Skeletal muscle cell (primary cell): Measurements from ENCODE around the gene MBOAT7.
"Not testable (repeated sequence)": the region's sequence is repeated elsewhere in the genome, so short reads cannot be mapped to it uniquely, and the experiment has no call there.

Source experiments
- DNase-seq: peaks from one replicate; pipeline ENCODE4 v3.0.0-alpha.2; 2010; ENCODE audit warnings: low read depth
- H3K4me3 ChIP-seq: 2 replicates; pipeline ENCODE4 v1.5.1; 2011; ENCODE audit warnings: low read depth, mild to moderate bottlenecking, control low read depth, low read length, moderate library complexity

Gene MBOAT7

DNA sequence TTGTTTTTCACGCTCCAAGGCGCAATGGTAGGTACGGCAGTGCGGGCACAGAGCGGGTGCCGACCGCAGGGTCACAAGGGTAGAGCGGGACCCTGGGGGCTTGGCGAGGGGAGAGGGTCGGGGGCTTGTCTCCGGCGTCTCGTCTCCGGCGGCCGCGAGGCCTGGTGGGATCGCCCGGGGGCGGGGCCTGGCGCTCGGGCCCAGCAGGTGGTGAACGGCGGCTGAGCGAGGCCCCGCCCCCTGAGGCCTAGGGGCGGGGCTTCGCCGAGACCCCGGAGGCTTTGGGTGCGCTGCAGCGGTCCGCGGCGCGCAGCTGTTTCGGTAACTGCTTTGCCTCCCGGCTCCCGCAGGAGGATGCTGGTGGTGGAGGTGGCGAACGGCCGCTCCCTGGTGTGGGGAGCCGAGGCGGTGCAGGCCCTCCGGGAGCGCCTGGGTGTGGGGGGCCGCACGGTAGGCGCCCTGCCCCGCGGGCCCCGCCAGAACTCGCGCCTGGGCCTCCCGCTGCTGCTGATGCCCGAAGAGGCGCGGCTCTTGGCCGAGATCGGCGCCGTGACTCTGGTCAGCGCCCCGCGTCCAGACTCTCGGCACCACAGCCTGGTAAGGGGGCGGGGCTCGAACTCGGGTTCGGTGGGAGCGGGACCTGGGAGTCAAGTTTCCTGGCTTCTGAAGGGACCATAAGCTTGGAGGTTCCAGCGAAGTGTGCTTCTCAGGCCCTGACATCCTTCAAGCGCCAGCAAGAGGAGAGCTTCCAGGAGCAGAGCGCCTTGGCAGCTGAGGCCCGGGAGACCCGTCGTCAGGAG is 1.8 kb upstream of the MBOAT7 start, which contains the start of gene TSEN34:
Gene TSEN34, plus strand, starts transcription at position 298 of the 800 bp plus-strand sequence. Its CDS starts 57 bp downstream, at position 355.
- DNase-seq: peak; percentile 41
- peak within 1 kb of the TSS; percentile 60 for H3K4me3 ChIP-seq

DNA sequence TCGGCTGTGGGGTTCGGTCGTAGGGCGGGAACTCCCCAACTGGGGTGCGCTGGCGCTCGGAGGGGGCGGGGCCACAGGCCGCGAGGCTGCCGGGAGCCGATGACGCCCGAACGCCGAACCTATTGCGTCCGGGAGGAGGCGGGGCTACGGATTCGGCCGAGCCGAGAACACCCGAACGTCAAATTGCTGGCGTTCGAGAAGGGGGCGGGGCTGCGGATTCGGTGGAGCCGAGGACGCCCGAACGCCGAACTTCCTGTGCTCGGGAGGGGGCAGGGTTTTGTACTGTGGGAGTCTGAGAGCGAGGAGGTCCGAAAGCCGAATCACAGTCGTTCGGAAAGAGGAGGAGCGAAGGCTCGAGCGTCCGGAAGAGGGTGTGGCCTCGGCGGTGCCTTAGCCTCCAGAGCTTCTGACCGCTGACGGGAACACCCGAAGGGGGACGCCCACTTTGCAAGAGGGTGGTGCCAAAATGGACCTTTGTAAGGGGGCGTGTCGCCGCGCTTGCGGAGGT is 1.2 kb upstream of the MBOAT7 start:
- H3K4me3 ChIP-seq: peak overlapping the region; percentile 60
- peak; percentile 98 for DNase-seq

DNA sequence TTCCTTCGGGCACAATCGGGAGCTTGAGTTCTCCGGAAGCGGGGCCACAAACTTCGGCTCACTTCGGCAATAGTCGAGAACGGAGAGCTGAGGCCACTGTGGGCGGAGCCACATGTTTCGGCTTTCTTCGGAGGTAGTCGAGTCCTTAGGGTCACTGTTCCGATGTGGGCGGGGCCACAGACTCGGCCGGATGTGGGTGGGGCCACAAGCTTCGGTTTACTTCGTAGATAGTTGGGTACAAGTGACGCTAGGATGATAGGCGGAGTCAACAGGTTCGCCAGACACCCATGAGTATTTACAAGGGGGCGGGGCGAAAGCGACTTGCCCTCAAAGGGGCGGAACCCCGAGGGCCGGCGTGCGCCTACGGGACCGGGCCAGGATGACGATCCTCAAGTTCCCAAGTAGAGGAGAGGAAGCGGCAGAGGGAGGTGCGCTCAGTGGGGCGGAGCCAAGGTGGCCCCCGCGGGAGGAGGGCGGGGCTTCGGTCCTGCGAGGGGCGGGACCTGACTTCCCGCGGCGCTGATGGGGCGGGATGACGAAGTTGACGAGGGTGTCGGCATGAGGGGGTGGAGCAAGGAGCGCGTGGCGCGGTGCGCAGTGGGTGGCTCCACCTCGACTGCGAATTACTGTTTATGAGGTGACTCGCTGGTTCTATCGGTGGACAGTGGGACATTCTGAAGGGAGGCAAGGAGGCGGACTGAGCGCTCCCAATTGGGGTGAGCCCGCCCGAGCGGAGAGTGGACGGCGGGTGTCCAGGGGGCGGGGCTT is 539 bp upstream of the MBOAT7 start:
- peak overlapping the region; percentile 66 for H3K4me3 ChIP-seq
- peak; percentile 99 for DNase-seq

DNA sequence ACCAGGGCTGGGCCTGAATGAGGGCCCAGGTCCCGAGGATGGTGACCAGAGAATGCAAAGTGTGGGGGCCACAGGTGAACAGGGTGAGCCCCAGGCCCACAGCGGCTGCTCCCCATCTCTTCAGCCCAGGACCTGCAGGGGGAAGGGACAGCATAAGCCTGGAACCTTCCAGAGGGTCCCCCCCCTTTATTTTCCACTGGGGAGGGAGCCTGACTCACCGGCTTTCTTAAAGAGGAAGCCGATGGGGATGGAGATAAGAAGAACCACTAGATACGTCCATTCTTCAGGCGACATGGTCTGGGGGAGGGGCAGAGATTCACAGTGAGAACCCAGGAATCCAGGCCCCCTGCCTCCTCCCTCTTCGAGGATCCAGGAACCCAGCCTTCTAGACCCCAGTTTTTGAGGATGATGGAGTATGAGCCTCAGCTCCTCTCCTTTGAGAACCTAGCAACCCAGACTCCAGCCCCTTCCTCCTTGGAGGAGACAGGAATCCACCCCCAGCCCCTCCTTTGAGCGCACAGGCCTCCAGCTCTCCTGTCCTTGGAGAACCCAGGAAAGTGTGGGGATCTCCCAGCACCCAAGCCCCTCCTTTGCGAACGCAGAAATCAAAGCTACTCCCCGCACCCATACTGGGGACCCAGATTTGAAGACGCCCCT is 1.0 kb downstream of the MBOAT7 start:
- DNase-seq: no peak
- peak overlapping the region; percentile 66 for H3K4me3 ChIP-seq

DNA sequence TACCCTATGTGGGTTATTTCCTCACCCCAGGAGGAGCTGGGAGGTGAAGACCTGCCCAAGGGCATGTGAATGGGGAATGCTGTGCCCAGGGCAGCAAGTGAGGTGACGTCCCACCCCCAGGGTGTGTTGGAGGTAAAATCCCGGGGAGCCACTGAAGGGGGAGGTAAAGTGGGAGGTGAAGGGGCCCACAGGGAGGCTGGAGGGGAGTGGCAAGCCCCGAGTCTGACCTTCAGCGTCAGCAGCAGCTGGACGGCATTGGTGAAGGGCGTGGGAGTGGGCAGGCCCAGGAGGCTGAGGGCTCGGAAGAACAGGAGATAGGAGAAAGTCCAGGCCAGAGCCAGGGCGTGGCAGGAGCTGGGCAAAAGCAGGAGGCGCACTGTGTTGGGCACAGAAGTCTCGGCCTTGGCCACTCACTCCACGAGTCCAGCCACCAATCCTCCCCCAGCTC is 2.4 kb downstream of the MBOAT7 start:
- no peak for DNase-seq
- no peak overlapping the region for H3K4me3 ChIP-seq

DNA sequence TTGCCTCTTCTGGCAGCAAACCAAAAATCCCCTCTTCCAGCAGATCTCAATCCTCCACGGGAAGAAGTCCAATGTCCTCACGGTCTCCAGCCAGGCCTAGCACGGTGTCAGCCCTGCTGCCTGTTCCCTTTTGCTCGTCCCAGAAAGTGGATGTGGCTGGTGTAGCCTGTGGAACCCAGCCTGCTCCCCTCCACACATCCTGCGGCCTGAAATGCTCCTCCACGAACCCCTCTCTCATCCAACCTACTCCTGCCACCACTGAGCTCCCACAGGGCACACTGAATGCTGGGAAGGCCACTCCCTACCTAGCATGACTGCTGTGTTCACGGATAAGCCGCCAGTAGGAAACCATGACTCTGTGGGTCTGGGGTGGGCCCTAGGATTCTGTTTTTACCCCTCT is 3.0 kb downstream of the MBOAT7 start:
- no peak overlapping the region for H3K4me3 ChIP-seq
- DNase-seq: no peak

DNA sequence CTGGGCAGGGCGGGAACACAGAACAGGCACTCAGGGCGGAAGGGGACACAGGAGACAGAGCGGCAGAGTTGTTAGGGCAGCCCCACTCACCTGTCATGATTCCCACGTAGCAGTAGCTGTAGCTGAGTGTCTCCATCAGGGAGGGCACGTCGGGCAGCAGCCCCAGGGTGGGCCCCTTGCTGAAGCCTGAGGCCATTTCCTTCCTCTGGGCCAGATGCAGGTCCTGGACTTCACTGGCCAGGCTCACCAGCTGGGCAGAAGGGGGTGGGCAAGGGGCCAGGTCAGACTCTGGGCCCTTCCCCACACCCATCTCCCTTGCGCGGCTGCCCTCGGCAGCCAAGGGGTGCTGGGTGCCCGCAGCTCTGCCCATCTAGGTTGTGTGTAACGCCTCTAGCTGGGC is 5.9 kb downstream of the MBOAT7 start:
- no peak for DNase-seq
- H3K4me3 ChIP-seq: no peak overlapping the region

DNA sequence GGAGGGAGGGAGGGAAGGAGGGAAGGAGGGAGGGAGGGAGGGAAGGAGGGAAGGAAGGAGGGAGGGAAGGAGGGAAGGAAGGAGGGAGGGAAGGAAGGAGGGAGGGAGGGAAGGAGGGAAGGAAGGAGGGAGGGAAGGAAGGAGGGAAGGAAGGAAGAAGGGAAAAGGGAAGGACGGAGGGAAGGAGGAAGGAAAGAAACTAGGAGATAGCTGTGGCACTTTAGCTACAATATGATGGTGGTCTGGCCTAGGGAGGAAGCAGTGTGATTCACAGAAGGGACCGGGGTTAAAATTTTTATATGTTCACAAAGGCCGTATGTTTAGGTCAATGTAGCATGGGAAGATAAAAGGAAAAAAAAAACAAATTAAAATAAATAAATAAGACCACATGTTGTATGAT is 7.5 kb downstream of the MBOAT7 start:
- H3K4me3 ChIP-seq, DNase-seq: not testable (repeated sequence)

DNA sequence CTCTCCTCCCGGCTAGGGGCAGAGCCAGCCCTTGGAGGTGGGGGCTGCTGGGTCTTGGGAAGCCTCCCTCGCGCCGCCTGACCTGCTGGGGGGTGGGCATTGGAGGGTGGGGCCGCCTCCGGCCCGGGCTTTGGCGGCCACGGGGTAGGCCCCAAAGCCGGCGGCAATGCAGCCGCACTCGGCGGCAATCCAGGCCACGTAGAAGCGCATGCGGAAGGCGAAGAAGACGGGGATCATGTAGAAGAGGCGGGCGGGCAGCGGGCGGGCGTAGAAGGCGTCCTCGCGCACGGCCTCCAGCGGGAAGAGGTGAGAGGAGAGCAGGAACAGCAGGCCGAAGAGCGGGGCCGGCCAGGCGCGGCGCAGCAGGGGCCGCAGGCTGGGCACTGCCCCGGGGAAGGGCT is 8.7 kb downstream of the MBOAT7 start:
- no peak overlapping the region for H3K4me3 ChIP-seq
- DNase-seq: no peak

DNA sequence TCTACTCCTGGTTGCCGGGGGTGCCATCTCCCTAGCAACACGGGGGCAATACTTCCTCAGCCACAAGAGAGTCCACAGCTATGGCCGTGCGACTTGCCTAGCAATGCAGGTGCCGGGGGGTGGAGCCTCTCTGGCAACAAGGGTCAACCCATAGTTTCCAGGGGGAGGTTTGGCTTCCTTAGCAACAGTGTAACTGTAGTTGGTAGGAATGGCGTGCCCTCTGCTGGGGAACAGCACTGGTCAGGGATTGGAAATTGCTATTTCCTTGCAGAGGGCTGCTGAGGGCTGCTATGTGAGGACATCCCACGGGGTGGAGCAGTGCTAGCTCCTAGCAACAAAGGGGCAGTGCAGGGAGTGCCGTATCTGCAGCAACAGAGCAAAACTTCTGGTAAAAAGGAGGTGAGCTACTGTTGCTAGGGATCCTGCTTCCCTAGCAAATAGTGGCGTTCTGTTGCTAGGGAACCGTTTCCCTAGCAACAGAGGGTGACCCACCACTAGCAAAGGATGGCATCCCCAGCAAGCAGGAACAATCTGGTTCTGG is 9.4 kb downstream of the MBOAT7 start:
- peak; percentile 45 for DNase-seq
- no peak overlapping the region for H3K4me3 ChIP-seq

DNA sequence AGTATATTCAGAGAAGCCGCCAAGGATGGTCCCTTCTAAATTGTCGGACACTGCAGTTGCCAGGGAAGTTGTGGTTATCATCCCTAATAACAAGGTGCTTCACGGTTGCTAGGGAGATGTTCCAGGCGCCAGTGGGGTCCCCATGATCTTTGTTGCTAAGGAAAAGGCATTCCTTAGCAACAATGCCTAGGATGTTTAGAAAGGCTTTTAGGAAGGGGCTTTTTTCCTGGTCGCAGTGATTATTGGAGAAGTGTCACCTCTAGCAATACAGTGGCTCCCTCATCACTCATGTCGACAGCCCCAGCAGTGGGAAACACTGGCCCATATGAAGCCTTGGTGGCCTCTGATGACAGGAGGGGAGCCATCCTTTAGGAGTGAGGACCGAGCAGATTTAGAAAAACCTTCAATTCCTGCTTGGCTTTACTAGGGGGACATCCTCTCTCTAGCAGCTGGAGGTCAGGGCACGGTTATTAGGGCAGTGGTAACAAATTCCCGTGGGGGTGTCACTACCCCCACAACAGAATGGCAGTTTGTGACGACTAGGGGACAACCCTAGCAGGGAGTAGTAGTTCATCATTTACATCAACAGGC is 10.0 kb downstream of the MBOAT7 start:
- DNase-seq: no peak
- H3K4me3 ChIP-seq: no peak overlapping the region

DNA sequence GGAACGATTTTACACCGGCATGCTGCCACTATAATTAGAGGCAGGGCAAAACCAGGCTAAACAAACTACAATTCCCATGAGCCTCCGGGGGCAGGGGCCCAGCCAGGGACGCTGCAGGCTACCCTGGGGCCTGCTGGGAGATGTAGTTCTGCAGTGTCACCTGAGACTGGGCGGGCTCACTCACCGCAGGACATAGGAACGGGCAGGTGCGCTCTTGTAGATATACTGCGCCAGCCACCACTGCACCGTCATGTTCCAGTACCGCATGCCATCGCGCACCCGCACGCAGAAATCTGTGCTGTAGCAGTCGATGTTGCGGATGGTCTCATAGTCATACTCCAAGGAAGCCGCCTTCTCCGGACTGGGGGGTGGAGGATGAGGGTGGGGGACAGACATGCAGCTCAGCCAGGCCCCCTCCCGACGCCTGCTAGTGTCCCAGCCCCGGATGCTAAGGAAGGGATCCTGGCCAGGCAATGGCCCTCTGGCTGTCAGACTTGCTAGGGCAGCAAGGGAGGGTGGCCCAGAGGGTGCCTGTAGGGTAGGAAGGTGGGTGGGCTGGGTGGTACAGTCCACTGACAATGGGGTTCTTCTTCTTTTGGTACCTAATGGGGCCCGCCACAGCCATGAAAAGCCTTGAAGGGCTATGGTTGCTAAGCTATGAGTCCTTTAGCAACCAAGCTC is 10.7 kb downstream of the MBOAT7 start:
- DNase-seq: no peak
- no peak overlapping the region for H3K4me3 ChIP-seq

DNA sequence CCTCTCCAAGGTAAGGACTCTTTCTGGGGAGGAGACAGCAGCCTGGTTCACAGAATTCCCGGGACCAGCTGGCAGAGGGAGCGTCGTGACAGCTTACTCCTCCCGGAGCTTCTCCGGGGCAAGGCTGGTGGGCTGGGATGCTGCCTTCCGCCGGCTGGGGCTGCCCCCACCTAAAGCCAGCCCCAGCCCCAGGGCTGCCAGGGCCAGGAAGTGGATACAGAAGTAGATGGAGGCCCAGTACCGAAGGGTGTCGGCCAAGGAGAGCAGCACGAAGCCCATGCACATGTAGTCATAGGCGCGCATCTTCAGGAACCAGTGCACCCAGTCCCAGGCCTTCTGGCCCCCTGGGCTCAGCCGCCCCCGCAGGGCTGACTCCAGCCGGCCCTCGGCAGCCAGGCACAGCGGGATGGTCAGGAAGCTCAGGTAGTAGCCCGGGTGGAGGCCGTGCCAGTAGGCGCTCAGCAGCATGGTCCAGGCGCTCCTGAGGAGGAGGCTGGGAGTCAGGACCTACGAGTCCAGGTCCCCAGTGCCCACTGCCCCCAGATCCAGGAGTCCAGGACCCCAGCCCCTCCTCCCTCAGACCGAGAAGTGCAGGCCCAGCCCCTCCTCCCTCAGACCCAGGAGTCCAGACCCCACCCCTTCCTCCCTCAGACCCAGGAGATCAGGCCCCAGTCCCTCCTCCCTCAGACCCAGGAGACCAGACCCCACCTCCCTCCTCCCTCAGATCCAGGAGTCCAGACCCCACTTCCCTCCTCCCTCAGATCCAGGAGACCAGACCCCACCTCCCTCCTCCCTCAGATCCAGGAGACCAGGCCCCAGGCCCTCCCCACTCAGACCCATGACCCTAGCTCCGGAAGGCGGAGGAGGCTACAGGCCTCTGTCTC is 15.2 kb downstream of the MBOAT7 start:
- DNase-seq: no peak
- no peak overlapping the region for H3K4me3 ChIP-seq

DNA sequence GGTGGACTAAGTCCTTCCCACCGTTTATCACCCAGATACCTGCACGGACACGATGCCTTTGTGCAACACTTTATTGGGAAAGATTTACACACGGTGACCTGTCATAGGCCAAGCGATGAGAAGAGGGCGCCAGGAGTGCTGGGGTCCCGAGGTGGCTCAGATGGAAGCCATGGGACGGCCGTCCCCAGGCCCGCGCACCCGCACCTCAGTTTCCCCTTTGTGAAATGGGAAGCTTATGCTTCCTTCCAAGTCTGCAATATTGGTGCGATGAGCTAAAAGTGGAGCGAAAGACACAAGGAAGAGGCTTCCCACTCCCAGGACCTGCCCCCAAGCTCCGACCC is 16.1 kb downstream of the MBOAT7 start:
- no peak overlapping the region for H3K4me3 ChIP-seq
- DNase-seq: no peak

DNA sequence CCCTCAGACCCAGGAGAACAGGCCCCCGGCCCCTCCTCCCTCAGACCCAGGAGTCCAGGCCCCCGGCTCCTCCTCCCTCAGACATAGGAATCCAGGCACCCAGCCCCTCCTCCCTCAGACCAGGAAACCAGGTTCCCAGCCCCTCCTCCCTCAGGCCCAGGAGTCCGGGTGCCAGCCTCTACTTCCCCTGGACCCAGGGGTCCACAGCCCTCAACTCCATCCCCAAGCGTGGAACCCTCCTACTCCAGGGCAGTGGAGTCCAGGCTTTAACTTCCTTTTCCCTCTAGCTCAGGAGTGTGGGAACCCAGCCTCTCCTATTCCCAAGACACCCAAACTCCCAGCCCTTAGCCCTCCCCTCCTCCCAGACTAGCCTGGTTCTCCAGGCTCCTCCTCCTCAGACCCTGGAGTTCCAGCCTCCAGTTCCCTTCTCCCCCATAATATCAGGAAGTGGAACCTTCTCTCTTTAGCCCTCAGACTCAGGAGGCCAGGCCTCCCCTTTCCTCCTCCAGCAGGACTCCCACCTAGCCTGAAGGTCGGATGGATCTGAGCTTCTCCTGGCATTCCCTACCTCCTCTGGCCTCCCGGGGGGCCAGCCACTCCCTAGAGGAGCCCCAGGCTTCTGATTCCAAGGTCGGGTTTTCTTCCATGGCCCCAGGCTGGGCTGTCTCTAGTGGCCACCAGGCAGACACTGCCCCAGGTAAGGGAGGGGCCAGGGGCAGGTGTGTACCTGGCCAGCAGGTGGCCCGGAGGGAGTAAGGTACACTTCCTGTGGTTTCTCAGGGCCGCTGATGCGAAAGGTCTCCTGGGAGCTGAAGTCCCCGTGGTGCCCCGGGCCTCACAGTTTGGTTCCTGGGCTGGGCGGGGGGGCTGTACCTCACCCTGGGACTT is 16.7 kb downstream of the MBOAT7 start, which contains the start of gene TMC4:
Gene TMC4, minus strand, starts transcription at position 690 of the 888 bp plus-strand sequence. Its CDS starts 43 bp downstream, at position 647.
- DNase-seq: no peak
- H3K4me3 ChIP-seq: no peak within 1 kb of the TSS

DNA sequence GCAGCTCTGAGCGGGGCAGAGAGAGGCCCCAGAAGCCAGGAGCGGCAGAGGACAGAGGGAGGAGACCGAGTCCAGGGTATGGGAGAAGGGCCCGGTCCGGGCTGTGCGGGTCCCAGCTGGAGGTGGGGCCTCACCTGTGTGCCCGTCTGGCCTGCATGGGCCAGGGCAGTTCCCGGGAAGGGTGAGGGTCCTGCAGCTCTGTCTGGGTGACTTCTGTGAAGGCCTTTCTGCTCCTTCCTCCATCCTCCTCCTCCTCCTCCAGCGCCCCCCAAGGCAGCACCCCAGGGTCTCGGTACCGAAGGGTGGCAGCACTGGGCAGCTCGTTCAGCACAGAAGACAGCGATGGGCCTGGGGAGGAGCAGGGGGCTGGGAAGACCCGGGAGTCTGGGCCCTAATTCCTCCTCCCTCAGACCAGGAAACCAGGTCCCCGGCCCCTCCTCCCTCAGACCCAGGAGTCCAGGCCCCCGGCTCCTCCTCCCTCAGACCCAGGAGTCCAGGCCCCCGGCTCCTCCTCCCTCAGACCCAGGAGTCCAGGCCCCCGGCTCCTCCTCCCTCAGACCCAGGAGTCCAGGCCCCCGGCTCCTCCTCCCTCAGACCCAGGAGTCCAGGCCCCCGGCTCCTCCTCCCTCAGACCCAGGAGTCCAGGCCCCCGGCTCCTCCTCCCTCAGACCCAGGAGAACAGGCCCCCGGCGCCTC is 17.5 kb downstream of the MBOAT7 start:
- not testable (repeated sequence) for DNase-seq, H3K4me3 ChIP-seq
